ENCODE results near the gene GALNT7. TPM values are rescaled to one million over a fixed set of nuclear protein-coding genes. Genes with fewer than 3 reads are reported as not detected.

The GALNT7 gene
- total and polyA plus RNA-seq, 2 donors (not counting 3 experiments of a cell fraction or from before 2014, with no cell fraction given) = 19.6 to 54.6 TPM

- Histone ChIP-seq H3K4me1 (ENCODE audit: control insufficient read depth, extremely low read depth, insufficient read depth, low read length) (peaks cover 23% of the 10 kb centered on the region), H3K27ac (ENCODE audit: insufficient read depth, low read depth, low read length) (no peak overlapping the region), H3K9me3 (replicated peaks; ENCODE audit: control insufficient read depth, insufficient read depth, low read length) (no peaks in the 10 kb centered on the region), H3K79me2 (ENCODE audit: control insufficient read depth, insufficient read depth, low read length) (peaks cover 43% of the 10 kb centered on the region), H3K4me3 (replicated peaks in 1 of 3; ENCODE audit: insufficient read depth in 1 of 3, low read depth in 1 of 3, low read length in 3 of 3) (no peak overlapping the region), H3K27me3 (ENCODE audit: control insufficient read depth in 2 of 2, insufficient read depth in 2 of 2, low read length in 2 of 2) (no peaks in the 10 kb centered on the region), H4K20me1 (replicated peaks; ENCODE audit: control insufficient read depth, extremely low read depth, insufficient read depth, low read length) (peaks cover 3% of the 10 kb centered on the region), H3K36me3 (ENCODE audit: control insufficient read depth in 2 of 2, extremely low read depth in 1 of 2, insufficient read depth in 2 of 2, low read length in 2 of 2) (no peaks in the 10 kb centered on the region), H2AFZ (ENCODE audit: low read depth, low read length) (no peak overlapping the region), H3K9me1 (replicated peaks; ENCODE audit: control insufficient read depth, extremely low read depth, insufficient read depth, low read length) (no peaks in the 10 kb centered on the region), H3K9ac (replicated peaks; ENCODE audit: extremely low read depth, insufficient read depth, low read length) (no peak overlapping the region), H3K4me2 (ENCODE audit: insufficient read depth, low read length) (no peak overlapping the region)
- dilution Hi-C loops (cut with MboI; ENCODE audit: extremely low pct_ligation_motif_present, low sequenced_read_pairs) (no loop called here), intact Hi-C loops (cut with micrococcal nuclease) (no loop called here)
- DNase-seq (ENCODE audit: low read depth, low spot score) (no peak), FAIRE-seq (no peak)
- TF ChIP-seq, protein P1, sequence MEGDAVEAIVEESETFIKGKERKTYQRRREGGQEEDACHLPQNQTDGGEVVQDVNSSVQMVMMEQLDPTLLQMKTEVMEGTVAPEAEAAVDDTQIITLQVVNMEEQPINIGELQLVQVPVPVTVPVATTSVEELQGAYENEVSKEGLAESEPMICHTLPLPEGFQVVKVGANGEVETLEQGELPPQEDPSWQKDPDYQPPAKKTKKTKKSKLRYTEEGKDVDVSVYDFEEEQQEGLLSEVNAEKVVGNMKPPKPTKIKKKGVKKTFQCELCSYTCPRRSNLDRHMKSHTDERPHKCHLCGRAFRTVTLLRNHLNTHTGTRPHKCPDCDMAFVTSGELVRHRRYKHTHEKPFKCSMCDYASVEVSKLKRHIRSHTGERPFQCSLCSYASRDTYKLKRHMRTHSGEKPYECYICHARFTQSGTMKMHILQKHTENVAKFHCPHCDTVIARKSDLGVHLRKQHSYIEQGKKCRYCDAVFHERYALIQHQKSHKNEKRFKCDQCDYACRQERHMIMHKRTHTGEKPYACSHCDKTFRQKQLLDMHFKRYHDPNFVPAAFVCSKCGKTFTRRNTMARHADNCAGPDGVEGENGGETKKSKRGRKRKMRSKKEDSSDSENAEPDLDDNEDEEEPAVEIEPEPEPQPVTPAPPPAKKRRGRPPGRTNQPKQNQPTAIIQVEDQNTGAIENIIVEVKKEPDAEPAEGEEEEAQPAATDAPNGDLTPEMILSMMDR (IDR thresholded peaks at IDR 0.05; ENCODE audit: extremely low read depth in 1 of 2, insufficient read depth in 1 of 2, low read depth in 1 of 2, low read length in 2 of 2) = no peak
- TF ChIP-seq MAX (IDR thresholded peaks at IDR 0.05; ENCODE audit: insufficient read depth, insufficient read length) = no peak
- no peak for TF ChIP-seq EZH2 (IDR thresholded peaks at IDR 0.05; ENCODE audit: borderline replicate concordance, low read depth, low read length, severe bottlenecking)
- TF ChIP-seq MYC (IDR thresholded peaks at IDR 0.05; ENCODE audit: low read depth, low read length) = no peak
- no peak for TF ChIP-seq POLR2AphosphoS5 (IDR thresholded peaks at IDR 0.05; ENCODE audit: insufficient read depth, low read depth, low read length)
- no peak for TF ChIP-seq FOS (IDR thresholded peaks at IDR 0.05; ENCODE audit: borderline replicate concordance, insufficient read depth, low read length)
- CTCF ChIA-PET = interaction anchor here (2.4 kb wide), 1 partner anchor 55 kb away, joined by 7 read pairs; no protein-coding TSS in a partner anchor
- POLR2A ChIA-PET = no interaction called here
- BruUV-seq (replicated peaks) = no TSS peak
Observed at GRCh38 chr4:173176010-173176409, 7.4 kb downstream of the GALNT7 start.

Measured in endothelial cell of umbilical vein (primary cell).